CD4-positive, alpha-beta T cell treated with Interleukin-4 for 4 hours (primary cell): ENCODE data around the gene THRB.

Source experiments
- DNase-seq: peaks from one replicate; pipeline ENCODE4 v3.0.0-alpha.2; 2020

Gene THRB

GRCh38 chr3:24485511-24485910 is 9.1 kb downstream of the THRB start:
- no peak for DNase-seq

GRCh38 chr3:24483873-24484272 is 10.8 kb downstream of the THRB start:
- no peak for DNase-seq

DNA sequence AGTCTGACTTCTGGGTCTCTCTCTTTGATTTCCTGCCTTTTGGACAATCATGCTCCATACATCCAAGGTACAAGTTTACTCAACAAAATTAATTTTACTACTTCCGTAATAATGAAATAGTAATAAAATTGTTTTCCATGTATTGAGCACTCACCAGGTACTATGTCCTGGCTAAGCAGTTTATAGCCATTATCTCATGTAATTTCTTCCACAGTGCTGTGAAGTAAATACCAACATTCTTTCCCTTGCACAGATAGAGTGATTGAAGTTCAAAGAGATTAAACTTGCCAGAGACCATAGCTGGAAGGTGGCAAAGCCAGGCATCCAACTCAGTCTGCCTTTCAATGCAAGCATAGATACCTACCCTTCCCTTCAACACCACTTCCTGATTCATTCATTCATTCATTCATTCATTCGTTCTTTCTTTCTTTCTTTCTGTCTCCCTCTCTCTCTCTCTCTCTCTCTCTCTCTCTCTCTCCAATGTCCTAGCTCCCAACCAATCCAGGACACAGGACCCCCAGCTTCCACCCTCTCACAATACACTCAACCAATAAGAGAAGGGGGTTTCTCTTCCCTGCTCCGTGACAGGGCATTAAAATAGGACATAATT is 12.4 kb downstream of the THRB start:
- no peak for DNase-seq

GRCh38 chr3:24481193-24481592 is 13.5 kb downstream of the THRB start:
- no peak for DNase-seq

DNA sequence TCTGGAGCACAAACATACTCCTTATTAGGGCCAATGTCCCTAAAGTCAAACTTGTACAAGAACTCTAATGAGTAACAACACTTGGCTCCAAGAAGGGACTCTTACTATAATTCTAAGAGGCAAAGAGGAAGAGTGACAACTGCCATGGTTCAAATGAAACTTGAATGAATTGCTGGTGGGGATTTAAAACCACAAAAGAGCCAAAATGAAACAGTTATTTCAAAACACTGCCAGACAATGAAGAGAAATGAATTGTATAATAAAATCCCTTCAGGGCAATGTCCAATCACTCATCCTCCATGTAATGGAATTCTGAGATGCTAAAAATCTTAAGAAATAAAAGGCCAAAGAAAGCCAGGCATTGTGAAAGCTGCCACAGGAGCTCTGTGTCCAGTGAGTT is 14.2 kb downstream of the THRB start:
- no peak for DNase-seq

- no peak for DNase-seq
Measured at GRCh38 chr3:24479816-24480215, 14.8 kb downstream of the THRB start.

DNA sequence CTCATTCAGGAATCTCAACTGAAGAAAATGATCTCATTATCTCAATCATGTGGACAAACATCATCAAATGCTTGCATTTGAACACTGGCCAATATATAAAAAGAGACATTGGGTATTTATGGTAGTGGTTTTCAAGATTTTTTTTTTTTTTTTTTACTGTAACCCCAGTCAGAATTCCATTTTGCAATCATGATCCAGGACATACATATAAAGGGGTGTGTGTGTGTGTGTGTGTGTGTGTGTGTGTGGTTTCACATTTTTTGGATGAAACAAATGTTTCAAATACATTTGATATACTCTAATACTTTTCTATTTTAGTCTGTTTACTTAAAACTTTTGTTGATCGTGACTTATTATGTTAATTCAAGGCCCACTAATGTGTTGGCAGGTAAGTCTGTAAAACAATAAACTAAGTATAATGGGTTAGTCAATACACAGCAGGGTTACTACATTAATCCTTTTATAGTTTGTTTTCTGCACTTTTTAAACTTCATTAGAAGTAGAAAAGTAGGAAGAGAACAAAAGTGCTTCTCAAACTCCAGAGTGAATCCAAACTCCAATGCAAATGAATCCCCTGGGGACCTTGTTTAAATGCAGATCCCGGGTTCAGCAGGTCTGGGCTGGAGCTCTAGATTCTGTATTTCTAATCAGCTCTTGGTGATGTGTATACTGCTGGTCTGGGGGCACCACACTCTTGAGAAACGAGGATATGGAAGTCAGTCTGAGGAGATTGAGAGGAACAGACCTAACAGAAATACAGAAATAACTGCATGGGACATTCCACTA is 17.6 kb downstream of the THRB start:
- DNase-seq = no peak

- DNase-seq = no peak
Measured at GRCh38 chr3:24475925-24476324, 18.7 kb downstream of the THRB start.

DNA sequence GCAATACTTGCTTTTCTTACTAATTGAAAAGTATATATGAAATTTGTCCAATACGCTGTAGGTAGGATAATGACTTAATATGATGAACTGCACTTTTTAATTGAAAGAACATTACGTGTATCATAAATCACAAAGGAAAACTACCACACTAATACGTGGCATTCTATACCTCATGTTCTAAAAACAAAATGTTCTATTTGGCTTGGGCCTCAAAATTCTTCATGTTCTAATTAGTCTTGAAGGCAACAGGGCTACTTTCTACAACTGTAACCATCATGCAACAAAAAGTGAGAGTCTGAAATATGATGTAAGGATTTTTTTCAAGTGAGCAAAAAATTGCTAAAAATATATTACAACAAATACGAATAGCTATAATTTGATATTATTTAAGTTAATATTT is 19.8 kb downstream of the THRB start:
- DNase-seq = no peak

DNA sequence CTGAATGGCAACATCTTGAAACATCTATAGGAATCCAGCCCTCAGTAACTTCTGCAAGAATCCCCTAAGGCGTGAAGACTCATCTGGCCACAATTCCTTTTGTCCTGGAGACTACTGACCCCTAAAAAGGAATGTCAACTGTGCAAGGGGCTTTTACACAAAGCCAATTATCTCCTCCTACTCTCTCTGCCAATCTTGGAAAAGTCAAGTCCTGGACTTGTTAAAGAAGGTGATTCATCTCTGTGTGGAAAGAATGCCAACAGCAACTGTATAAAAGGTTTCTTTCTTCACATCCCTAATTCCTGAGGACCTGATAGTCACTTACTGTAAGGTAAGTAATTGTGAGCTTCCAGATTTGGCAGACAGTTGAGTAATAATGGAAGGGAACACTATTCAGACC is 22.3 kb downstream of the THRB start:
- no peak for DNase-seq

- DNase-seq = no peak
Measured at GRCh38 chr3:24471486-24471885, 23.2 kb downstream of the THRB start.

DNA sequence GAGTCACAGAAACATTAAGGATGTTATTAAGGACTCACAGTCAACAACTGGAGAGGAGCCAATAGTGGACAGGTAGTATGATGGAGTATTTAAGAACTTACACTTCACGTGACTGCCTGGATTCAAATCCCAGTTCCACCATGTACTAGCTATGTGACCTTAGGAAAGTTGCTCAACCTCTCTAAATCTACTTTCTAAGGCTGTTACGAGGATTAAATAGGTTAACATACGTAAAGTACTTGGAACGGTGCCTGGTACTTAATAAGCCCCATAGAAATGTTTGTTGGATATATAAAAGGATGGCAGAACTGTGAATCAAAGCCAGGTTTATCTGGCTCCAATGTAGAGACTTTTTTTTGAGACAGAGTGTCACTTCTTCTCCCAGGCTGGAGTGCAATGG is 24.4 kb downstream of the THRB start:
- no peak for DNase-seq

DNA sequence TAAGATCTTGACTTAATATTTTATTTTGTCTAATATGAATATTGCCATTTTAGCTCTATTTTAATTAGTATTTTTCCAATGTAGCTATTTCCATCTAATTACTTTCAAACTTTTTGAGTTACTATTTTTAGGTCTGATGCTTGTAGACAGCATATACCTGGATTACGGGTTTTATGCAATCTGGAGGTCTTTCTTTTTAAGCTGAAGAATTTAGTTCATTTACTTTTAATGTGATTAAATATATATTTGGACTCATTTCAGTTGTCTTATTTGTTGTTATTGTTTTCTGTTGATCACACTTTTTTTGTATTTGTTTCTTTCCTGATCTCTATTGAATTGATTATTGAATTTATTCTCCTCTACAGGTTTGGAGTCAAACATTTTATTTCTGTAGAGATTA is 30.3 kb downstream of the THRB start:
- no peak for DNase-seq

- no peak for DNase-seq
Measured at GRCh38 chr3:24462737-24463136, 31.9 kb downstream of the THRB start.

DNA sequence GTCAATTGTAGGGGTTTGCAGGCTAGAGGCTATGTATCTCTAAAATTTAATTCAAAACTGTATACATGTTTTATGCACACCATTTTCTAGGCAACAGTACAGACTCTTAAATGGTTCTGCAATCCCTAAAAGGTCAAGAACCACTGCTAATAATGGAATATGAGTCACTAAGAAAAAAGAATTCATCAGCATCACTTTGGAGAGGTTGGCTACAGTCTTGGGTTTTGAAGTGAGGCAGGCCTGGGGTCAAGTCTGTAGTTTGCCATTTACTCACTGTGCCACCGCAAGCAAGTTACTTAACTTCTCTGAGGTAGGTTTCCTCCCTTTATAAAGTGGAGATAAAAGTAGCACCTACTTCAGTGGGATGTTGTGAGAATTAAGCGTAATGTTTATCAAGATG is 33.7 kb downstream of the THRB start:
- DNase-seq = no peak

GRCh38 chr3:24457719-24458118 is 36.9 kb downstream of the THRB start:
- no peak for DNase-seq

DNA sequence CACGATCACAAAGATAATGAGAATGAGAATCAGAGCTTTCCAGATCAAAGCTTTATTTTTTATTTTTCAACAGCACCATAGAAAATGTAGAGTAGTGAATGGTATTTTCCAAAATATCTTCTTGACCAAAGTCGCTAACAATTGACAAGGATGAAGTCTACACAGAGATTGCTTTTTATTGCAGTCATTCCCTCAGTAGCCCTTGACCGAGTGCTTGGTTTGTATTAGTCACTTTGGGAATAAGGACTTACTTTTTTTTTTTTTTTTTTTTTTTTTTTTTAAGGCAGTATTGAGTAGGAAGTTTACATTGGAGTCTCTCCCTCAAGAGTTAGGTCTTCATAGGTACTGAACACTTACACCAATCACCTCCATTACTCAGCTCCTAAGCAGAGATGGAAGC is 39.8 kb downstream of the THRB start:
- DNase-seq = no peak

DNA sequence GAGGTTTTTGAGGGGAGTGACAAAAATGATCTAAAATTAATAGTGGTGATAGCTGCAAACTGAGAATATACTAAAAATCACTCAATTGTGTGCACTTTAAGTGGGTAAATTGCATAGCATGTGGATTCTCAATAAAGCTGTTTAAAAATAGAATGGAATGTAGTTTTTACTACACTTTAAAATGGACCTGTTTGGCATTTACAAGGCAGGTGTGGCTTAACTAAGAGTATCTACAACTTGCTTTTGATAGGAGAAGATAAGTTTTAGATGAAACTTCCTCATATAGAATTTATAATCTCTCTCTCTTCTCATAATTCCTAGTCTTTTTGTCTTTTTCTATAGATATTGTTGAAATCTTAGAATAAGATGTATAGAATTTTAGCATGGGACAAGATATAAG is 40.3 kb downstream of the THRB start:
- DNase-seq = no peak

DNA sequence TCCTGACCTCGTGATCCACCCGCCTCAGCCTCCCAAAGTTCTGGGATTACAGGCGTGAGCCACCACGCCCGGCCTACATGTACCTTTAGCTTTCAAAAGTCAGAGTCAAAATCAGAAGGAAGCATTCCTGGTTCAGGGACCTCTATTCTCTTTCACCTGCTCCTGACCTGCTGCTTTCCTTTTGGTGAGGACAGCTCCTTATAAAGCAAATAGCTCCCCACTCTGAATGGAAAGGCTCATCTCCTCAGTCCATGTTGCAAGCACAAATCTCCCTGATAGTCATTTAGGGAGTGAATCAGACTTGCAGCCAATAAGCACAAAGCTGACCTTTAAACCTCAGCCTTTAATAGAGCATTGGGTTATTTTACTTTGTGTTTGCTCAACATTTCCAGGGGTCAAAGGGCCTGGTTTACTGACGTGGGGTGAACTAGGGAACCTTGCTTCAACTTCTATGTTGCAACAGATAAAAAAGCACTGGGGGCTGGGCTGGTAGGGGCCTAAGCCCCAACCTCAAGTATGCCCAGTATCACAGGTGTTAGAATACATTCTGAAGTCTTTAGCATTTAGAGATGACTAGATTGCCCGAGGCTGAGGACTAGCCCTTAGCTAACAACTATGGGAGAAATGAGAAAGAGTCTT is 43.1 kb downstream of the THRB start:
- DNase-seq = no peak

GRCh38 chr3:24450160-24450907 is 44.3 kb downstream of the THRB start:
- no peak for DNase-seq

GRCh38 chr3:24447836-24448235 is 46.8 kb downstream of the THRB start:
- no peak for DNase-seq

DNA sequence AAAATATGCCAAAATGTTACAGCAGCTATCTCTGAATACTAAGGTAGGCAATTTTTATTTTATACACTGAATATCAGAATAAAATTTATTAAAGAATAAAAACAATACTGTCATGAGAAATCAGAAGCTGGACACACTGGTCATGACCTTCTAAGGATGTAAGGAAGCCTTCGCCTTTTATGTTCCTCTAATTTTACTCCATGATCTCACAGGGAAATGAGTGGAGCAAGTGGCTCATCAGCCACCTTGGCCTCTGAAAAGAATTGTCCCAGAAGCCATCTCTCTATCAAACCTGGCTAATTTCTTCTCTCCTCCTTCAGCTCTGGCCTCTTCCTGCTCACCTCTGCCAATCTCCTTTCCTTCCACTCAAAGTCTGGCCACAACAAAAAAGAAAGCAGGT is 48.6 kb downstream of the THRB start:
- DNase-seq = no peak

DNA sequence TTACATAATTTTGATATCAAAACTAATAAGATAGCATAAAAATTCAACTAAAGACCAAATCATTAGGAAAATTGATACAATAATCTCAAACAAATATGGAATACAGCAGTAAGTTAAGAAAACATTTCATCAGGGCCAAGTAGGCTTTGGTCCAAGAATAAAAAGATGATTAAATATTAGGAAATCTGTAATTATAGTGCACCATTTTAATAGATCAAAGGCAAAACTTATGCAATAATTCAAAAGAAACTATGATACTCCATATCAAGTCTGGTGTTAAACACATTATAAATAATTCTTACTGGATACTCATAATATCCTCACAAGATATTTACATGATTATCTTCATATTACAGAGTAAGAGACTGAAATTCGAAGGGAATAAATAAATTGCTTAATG is 51.2 kb downstream of the THRB start:
- no peak for DNase-seq
